Smooth muscle cell (in vitro differentiated cells): Measurements from ENCODE around the gene ACTL7A. TPM values are rescaled to one million over a fixed set of nuclear protein-coding genes. Genes with fewer than 3 reads are reported as not detected.

Experiments used
- DNase-seq: peaks from one replicate; lab custom pipeline; 2025; ENCODE audit not compliant: unreplicated experiment; lab: John Stamatoyannopoulos, UW
- H2AFZ ChIP-seq: fragments of 200-600 bp; sonication (generic); 2 replicates; pipeline ENCODE4 v1.6.0; 2016; ENCODE audit warnings: antibody characterized with exemption, low read depth, mild to moderate bottlenecking
- H3F3A ChIP-seq: fragments of 200-600 bp; sonication (generic); 2 replicates; pipeline ENCODE4 v1.6.0; 2017; ENCODE audit warnings: antibody characterized with exemption, low read depth
- H3K27ac ChIP-seq: fragments of 200-600 bp; sonication (generic); 2 replicates; pipeline ENCODE4 v1.5.1; 2016; ENCODE audit warnings: low read depth, mild to moderate bottlenecking
- H3K27me3 ChIP-seq: fragments of 200-600 bp; sonication (generic); 2 replicates; pipeline ENCODE4 v1.6.1; 2016; ENCODE audit warnings: low read depth, mild to moderate bottlenecking
- H3K36me3 ChIP-seq: fragments of 200-600 bp; sonication (generic); 2 replicates; pipeline ENCODE4 v1.5.1; 2016; ENCODE audit warnings: low read depth
- H3K4me1 ChIP-seq: fragments of 200-600 bp; sonication (generic); 2 replicates; pipeline ENCODE4 v1.5.1; 2016; ENCODE audit warnings: low read depth
- H3K4me2 ChIP-seq: fragments of 200-600 bp; sonication (generic); 2 replicates; pipeline ENCODE4 v1.6.0; 2016; ENCODE audit warnings: mild to moderate bottlenecking
- H3K4me3 ChIP-seq: fragments of 200-600 bp; sonication (generic); 2 replicates; pipeline ENCODE4 v1.5.1; 2016; ENCODE audit warnings: mild to moderate bottlenecking
- H3K79me2 ChIP-seq: fragments of 200-600 bp; sonication (generic); 2 replicates; pipeline ENCODE4 v1.6.0; 2016; ENCODE audit warnings: low read depth, mild to moderate bottlenecking
- H3K9ac ChIP-seq: fragments of 200-600 bp; sonication (generic); 2 replicates; pipeline ENCODE4 v1.6.0; 2016; ENCODE audit warnings: low read depth
- H3K9me3 ChIP-seq: fragments of 200-600 bp; sonication (generic); replicated peaks from 2 replicates; pipeline ENCODE4 v1.5.1; 2016; ENCODE audit warnings: low read depth
- H4K20me1 ChIP-seq: fragments of 200-600 bp; sonication (generic); 2 replicates; pipeline ENCODE4 v1.6.0; 2016; ENCODE audit warnings: low read depth
- WGBS: methylation state at CpG from one replicate; pipeline ENCODE4 v1.1.7; 2016; ENCODE audit warnings: low lambda C conversion rate; 5-methylcytosine and 5-hydroxymethylcytosine counted together
- polyA plus RNA-seq: library from polyadenylated mRNA; unstranded; fragments of >200 nt; fragmentation: Nextera tagmentation; extraction: Ambion mirVana; gene quantifications from 2 replicates; pipeline ENCODE4 v1.2.1, GENCODE V29; 2016
- small RNA-seq: library from RNA; depleted of rRNA; stranded (forward); fragments of <200 nt; gene quantifications from one replicate; pipeline ENCODE3, GENCODE V24; 2014
- total RNA-seq: library from RNA; depleted of rRNA; stranded (reverse); fragments of >200 nt; gene quantifications from 2 replicates; pipeline ENCODE4 v1.2.3, GENCODE V29; 2014
- TF ChIP-seq, protein P1 (sequence below): fragments of 200-600 bp; sonication (generic); IDR thresholded peaks from 2 replicates; pipeline ENCODE4 v1.5.1; 2017; ENCODE audit warnings: borderline replicate concordance, mild to moderate bottlenecking, antibody characterized with exemption; ENCODE audit not compliant: insufficient read depth, poor library complexity, severe bottlenecking

The ACTL7A gene
- total and polyA plus RNA-seq, 2 experiments from 2014 or later: not detected

DNA sequence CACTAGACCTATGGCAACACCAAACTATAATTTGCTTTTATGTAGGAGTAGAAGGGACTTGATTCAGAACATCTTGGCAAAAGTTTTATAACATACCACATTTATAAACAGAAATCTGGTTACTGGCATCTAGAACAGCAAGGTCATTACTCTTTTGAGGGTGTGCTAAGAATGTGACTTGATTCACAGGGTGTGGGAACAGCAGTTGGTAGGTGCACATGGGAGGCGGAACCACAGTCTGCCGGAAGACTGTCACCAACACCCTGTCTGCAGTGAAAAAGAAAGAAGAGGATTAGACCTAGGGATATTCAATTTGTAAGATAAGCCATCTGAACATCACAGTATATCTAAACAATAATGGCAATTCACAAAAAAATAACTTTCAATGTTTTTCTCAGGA, 48.8 kb downstream of the ACTL7A start:
- no peaks in the 10 kb centered on the region for H3K4me1 ChIP-seq
- TF ChIP-seq, protein P1, sequence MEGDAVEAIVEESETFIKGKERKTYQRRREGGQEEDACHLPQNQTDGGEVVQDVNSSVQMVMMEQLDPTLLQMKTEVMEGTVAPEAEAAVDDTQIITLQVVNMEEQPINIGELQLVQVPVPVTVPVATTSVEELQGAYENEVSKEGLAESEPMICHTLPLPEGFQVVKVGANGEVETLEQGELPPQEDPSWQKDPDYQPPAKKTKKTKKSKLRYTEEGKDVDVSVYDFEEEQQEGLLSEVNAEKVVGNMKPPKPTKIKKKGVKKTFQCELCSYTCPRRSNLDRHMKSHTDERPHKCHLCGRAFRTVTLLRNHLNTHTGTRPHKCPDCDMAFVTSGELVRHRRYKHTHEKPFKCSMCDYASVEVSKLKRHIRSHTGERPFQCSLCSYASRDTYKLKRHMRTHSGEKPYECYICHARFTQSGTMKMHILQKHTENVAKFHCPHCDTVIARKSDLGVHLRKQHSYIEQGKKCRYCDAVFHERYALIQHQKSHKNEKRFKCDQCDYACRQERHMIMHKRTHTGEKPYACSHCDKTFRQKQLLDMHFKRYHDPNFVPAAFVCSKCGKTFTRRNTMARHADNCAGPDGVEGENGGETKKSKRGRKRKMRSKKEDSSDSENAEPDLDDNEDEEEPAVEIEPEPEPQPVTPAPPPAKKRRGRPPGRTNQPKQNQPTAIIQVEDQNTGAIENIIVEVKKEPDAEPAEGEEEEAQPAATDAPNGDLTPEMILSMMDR: no peak
- H3K27me3 ChIP-seq: no peaks in the 10 kb centered on the region
- H3F3A ChIP-seq: no peaks in the 10 kb centered on the region
- H3K9me3 ChIP-seq: no peaks in the 10 kb centered on the region
- no peak overlapping the region for H3K9ac ChIP-seq
- no peak for DNase-seq
- no peaks in the 10 kb centered on the region for H4K20me1 ChIP-seq
- WGBS: 95% methylated on average over 2 of the region's 2 CpGs
- no peaks in the 10 kb centered on the region for H3K79me2 ChIP-seq
- H3K4me3 ChIP-seq: no peak overlapping the region
- H3K36me3 ChIP-seq: peaks cover 33% of the 10 kb centered on the region
- H2AFZ ChIP-seq: no peak overlapping the region
- H3K4me2 ChIP-seq: no peak overlapping the region
- no peak overlapping the region for H3K27ac ChIP-seq

DNA sequence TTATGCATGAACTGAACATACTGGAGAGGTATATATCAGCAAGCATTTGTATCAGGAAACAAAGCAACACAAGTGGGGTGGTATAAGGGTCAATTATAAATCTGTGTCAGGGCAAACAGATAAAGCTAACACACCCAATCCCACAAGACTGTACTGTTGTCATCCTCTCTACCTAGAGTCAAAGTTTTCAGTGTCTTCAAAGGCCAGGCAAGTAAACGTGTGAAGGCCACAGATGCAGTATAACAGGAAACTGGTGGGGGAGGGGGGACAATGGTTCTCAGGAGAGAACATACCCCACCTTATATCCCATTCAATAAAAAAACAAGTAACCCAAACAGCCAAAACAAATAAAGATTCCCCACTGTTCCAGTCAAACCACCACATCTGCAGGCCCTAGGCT, 49.8 kb downstream of the ACTL7A start:
- TF ChIP-seq, protein P1: no peak
- WGBS: 90% methylated on average over 1 of the region's 1 CpG
- Histone ChIP-seq H3K36me3 (peaks cover 33% of the 10 kb centered on the region), H3K9me3 (no peaks in the 10 kb centered on the region), H3K9ac (no peak overlapping the region), H3K4me3 (no peak overlapping the region), H3K27ac (no peak overlapping the region), H4K20me1 (no peaks in the 10 kb centered on the region), H3K4me1 (no peaks in the 10 kb centered on the region), H2AFZ (no peak overlapping the region), H3K79me2 (no peaks in the 10 kb centered on the region), H3K27me3 (no peaks in the 10 kb centered on the region), H3F3A (no peaks in the 10 kb centered on the region), H3K4me2 (no peak overlapping the region)
- DNase-seq: no peak

Small RNA genes lying within 50 kb of the gene (small RNA-seq; reads per million reads assigned to genes)
- not detected for gene AL359692.1

Other genes with a start within 250 kb of the ACTL7A start
- not detected in 2 replicates for gene ACTL7B, start 6.3 kb upstream of the ACTL7A start, total RNA-seq
- not detected in 2 replicates for gene ACTL7B, start 6.3 kb upstream of the ACTL7A start, polyA plus RNA-seq
- gene ELP1, start 71.9 kb downstream of the ACTL7A start, total RNA-seq: 38.4 and 72.1 TPM in 2 replicates
- gene ELP1, start 71.9 kb downstream of the ACTL7A start, polyA plus RNA-seq: 11.9 and 16.2 TPM in 2 replicates
- 16.9 and 21.9 TPM in 2 replicates for gene ABITRAM, start 72.1 kb downstream of the ACTL7A start, total RNA-seq
- gene ABITRAM, start 72.1 kb downstream of the ACTL7A start, polyA plus RNA-seq: 15.6 and 22.7 TPM in 2 replicates
- gene CTNNAL1, start 151.2 kb downstream of the ACTL7A start, total RNA-seq: 33.5 and 44.3 TPM in 2 replicates
- 27.4 and 29.0 TPM in 2 replicates for gene CTNNAL1, start 151.2 kb downstream of the ACTL7A start, polyA plus RNA-seq